ENCODE results near the gene LLPH.

LLPH gene

DNA sequence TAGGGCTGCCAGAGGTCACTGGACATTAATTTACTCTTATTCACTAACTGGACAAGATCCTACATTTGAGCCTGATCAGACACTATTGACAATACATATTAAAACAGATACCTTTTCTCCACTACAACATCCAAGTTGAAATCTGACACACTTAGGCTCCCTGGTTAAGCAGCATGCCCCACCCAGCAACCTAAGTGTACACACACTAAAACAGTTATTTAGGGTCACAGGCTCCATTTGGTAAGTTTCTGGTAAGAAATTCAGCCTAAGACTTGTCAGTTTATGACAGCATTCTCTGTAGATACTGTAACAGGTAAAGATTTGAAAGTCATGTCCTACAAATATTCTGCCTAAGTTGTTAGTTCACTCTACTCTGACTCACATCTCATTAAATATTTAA, 12.3 kb upstream of the LLPH start:
- no peak for DNase-seq (ENCODE audit: low spot score)

DNA sequence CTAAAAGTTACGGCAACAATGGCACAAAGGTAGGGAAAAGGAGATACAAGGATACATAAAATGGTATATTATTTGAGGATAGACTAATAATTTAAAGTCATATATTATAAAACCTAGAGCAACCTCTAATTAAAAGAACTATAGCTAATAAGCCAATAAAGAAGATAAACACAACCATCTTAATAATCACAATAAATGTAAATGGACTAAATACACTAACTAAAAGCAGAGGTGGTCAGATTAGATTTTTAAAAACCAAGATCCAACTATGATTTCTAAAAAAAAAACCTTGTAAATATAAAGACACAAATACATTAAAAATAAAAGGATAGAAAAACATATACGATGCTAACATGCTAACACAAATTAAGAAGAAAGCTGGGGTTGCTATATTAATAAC, 10.7 kb upstream of the LLPH start:
- no peak for DNase-seq (ENCODE audit: low spot score)

- DNase-seq (ENCODE audit: low spot score): no peak
Observed at GRCh38 chr12:66140731-66141130, 10.2 kb upstream of the LLPH start.

DNA sequence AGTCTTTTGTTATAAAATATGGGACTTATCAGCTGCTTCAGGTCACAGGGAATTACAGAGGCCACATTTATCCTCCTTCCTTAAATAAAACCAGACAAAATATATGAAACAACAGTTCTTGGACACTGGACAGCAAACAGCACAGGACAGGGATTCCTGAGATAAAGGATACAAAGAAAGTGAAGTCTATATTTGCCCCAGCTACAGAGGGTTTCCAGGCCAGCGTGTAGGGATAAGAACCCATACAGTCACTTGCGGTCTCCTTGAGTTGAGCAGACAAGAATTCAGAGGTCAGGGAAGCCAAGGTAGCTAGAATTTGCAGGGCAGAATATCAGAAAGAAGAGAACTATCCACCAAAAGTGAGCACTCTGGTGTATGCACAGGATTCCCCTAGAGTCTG, 8.8 kb upstream of the LLPH start:
- no peak for DNase-seq (ENCODE audit: low spot score)

- DNase-seq (ENCODE audit: low spot score): no peak
Observed at GRCh38 chr12:66137937-66138336, 7.4 kb upstream of the LLPH start.

- DNase-seq (ENCODE audit: low spot score): peak; percentile 66
Observed at GRCh38 chr12:66132408-66132807, 1.9 kb upstream of the LLPH start.

DNA sequence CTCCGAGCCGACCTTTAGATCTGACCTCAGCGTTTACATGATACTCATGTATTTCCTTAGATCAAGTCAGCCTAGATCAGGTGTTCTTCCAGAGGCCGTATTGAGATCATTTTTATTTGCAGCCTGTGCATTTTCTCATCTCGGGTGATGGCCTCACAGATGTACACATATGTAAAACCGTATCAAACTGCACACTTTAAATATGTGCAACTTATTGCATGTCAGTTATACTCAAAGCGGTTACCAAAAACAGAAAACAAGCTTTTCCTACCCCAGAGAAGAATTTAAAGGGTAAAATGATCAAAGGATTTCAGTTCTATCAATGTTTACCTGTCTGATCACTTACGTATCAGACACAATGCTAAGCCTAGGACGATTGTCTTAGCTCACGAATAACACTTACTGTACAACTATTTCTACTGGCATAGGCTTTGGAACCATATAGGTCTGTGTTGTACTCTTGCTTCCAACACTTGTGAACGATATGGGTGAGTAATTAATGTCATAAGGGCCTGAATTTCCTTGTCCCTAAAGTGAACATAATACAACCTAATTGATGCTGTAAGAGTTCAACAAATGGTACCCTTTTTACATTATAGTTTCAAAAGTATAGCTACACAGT, 628 bp upstream of the LLPH start:
- DNase-seq (ENCODE audit: low spot score): no peak

DNA sequence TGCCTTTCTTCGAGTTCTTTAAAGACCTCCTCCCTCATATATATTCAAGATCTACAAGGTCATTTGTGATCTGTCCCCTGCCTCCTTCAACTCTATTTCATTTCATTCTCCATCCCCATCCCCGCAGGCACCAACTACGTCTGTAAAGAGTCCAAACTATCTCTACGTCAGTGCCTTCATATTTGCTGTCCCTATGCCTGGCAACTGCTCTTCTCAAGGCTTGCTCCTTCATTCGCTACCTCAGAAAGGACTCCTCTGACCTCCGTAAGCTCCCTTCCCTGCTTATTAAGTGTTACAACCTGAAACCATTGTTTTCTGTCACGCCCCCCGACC, 650 bp downstream of the LLPH start:
- DNase-seq (ENCODE audit: low spot score): peak; percentile 22

DNA sequence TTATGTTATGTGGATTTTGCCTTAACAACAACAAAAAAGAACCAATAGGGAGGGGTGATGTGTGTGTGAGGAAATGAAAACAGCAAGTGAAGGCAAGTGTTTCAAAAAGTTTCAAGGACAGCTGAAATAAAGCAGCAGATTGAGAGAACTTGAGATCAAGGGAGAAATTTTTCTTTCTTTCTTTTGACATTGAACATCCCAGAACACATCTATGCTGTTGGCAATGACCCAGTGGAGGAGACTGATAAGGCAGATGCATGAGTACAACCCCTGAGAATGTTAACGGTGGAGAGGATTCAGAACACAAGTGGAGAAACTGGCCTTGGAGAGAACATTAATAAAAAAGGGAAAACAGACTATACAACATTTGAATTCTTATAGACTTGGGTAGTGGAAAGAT, 2.9 kb downstream of the LLPH start:
- no peak for DNase-seq (ENCODE audit: low spot score)

DNA sequence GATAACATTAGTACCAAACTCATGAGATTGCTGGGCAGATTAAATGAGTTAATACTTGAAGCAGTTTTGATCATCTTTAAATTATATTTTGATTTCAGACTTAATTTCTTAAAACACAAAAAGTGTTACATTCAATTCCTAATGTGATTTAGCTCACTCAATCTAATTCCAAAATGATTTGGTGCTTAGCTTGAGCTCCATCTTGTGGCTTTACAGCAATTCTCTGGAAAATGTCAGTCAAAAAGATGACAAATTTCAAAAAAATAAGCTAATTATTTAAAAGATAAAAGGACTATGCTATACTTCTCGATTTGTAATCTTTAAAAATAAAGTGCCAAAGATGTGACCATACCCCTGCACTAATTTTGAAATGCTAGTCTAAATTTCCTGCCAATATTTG, 10.1 kb downstream of the LLPH start:
- DNase-seq (ENCODE audit: low spot score): no peak

DNA sequence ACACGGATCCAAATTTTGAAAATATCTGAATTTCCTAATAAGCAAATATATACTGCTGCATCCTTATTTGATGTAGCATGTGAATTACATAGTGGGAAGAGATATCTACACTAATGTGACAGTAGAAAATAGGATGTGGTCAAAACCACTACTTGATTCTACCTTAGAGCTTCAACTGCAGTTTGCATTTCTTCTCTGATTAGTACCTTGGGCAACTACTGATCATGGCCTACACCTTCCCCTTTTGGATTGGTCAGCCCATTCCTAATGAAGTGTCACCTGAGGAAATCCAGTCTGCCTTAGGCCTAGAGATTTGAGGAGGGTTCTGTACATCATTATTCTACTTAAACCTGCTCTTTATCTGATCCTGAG, 10.7 kb downstream of the LLPH start:
- DNase-seq (ENCODE audit: low spot score): no peak

GRCh38 chr12:66119229-66119869, 11.2 kb downstream of the LLPH start:
- no peak for DNase-seq (ENCODE audit: low spot score)

DNA sequence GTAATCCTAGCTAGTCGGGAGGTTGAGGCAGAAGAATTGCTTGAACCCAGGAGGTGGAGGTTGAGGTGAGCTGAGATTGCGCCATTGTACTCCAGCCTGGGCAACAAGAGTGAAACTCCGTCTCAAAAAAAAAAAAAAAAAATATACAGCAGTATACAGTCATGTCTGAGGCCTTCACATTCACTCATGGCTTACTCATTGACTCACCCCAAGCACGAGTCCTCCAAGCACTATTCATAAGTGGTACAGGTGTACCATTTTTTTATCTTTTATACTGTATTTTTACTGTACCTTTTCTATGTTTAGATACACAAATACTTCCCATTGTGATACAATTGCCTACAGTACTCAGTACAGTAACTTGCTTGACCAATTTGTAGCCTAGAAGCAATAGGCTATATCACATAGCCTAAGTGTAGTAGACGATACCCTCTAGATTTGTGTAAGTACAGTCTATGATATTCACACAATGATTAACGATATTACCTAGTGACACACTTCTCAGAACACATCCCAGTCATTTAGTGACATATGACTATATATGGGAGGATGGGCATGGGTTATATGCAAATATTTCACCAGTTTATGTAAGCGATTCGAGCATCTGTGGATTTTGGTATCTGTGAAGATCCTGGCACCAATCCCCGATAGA, 12.2 kb downstream of the LLPH start:
- DNase-seq (ENCODE audit: low spot score): no peak

DNA sequence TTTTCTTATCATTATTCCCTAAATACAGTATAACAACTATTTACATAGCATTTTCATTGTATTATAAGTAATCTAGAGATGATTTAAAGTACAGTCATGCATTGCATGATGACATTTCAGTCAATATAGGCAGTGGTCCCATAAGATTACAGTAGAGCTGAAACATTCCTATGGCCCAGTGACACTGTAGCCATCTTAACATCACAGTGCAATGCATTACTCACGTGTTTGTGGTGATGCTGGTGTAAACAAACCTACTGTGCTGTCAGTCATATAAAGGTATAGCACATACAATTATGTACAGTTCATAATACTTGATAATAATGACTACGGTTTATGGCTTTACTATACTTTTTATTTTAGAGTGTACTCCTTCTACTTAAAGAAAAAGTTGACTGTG, 13.3 kb downstream of the LLPH start:
- no peak for DNase-seq (ENCODE audit: low spot score)

DNA sequence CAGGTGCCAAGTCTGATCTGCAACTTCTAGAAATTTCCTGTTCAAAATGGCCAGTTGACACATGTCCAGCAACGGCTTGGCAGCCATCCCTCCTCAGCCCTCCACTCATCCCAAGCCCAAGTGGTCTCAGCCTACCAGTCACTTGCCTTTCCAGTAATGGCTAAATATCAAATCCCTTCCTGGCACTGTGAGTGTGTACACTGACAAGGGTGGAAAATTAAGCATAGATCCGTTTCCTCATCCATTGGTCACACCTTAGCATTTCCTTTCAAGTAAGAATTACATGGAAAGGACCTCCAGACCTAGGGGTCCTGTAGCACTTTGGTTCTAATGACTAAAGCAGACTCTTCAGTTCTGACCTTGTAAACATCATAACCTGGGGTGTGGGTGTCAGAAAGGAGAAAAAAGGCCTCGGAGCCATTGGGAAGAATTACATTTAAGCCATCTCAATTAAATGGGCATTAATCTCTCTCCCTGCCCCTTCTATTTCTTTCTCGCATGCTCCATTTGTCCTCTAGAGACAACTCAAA, 15.4 kb downstream of the LLPH start:
- DNase-seq (ENCODE audit: low spot score): no peak

GRCh38 chr12:66113471-66113870, 17.1 kb downstream of the LLPH start:
- DNase-seq (ENCODE audit: low spot score): no peak

DNA sequence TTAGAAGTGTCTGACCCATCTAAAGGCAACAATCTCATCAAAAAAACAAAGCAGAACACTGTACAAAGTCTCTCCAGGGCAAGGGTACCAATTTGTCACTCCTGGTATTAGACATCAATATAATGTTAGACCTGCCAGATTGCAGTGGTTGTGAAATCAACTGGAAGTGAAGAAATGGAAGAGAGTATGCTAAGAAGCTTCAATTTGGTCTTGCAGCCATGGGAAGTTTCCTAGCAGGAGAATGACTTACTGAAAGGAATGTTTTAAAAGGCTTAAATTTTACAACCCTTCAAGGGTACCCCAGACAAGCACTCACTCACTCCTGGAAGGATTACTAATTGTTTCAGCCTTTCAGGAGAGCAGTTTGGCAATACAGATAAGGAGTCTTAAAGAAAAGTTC, 18.9 kb downstream of the LLPH start:
- DNase-seq (ENCODE audit: low spot score): no peak

DNA sequence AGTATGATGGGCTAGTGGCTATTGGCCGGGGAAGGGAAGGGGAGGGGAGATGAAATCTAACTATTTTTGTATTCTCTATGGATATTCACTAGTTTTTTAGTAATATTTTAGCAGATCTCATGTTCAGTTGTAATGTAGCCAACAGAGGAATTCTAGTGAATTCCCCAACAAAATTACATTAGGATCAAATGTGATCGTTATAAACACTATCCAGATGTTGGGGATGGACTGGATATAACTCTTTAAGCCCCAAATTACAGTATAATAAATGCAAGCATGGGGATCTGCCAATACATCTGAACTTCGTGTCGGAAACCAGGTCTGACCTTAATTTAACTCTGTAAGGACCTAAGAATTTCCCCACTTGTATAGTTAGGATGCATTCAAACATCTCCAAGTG, 21.5 kb downstream of the LLPH start:
- DNase-seq (ENCODE audit: low spot score): no peak

DNA sequence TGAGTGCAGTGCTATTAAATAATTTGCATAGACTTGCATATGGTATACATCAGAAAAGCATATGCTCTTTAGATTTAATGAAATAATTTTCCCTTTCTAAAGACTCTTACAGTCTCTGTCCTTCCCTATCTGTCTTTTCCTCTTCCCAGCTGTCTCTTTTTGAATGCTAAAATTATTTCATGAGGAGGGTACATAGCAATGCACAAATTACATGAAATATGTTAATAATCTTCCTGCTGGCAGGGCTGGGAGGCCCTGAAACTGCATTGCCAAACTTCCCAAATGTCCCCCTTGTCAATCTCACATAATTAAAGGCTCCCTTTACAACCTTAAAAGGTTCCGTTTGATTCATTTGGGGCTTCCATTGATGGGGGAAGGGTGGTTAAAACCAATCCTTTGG, 22.2 kb downstream of the LLPH start:
- no peak for DNase-seq (ENCODE audit: low spot score)

DNA sequence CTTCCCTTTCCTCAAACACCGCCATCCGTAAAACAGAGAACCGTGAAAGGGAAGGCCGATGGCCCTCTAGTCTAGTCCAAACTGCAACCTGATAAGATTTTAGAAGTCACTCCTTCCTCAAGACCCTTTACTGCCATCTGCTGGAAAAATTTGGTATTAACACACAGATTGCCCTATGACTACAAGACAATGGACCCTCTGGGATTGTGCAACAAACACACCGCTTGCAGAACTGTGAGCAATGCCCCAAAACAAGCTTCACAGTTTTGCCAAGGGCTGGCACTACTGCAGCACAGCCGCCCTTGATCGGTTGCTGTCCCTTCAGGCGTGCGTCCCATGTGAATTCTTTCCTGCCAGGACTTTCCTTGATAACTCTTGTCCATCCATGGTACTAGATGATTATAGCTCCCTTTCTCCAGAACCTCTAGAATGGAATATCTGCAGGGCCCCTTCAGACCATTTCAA, 23.1 kb downstream of the LLPH start:
- DNase-seq (ENCODE audit: low spot score): peak; percentile 59

GRCh38 chr12:66103016-66103913, 27.3 kb downstream of the LLPH start:
- DNase-seq (ENCODE audit: low spot score): no peak

DNA sequence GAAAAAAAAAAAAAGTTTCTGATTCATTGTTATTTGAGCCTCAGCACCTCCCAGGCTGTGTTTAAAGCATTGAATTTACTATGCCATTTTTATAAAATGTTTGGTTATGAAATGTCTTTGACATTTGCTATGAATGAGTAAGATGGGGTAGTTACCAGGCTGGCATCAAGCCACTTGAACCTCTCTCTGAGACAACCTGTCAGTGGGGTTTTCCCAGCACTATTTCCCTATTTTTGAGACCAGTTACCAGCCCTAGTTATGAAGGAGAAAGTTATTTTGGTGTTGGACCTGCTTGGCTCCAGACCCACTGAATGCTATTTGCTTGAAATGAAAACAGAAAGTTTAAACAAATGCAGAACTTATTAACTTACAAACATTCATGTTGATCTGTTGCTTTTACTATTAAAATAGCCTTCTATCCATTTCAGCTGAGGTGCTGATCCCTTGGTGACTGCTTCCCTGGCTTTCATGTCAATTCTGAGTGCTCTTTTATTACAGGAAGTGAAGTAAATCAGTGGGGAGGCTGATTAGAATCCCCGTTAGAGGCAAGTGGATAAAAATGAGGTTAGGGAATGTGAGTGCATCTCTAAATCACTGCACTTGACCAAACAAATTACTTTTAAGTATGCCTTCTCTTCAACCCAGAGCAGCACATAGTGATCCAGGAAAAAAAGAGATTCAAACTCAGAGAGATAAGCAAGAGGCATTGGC, 37.8 kb downstream of the LLPH start:
- no peak for DNase-seq (ENCODE audit: low spot score)

Data from hepatic stellate cell (primary cell).